ENCODE data around the gene ZBTB7C. TPM values are rescaled to one million over a fixed set of nuclear protein-coding genes. Genes with fewer than 3 reads are reported as not detected.

ZBTB7C gene
- total RNA-seq, 2 donors from 2014 or later: 25.1 to 36.4 TPM

- Histone ChIP-seq H3K9me3 (no peaks in the 10 kb centered on the region), H3K36me3 (no peaks in the 10 kb centered on the region), H3K4me1 (no peaks in the 10 kb centered on the region), H3K27me3 (no peaks in the 10 kb centered on the region), H3K4me3 (no peak overlapping the region), H3K27ac (no peak overlapping the region), H3K9ac (ENCODE audit: low read depth in 2 of 2, low read length in 2 of 2) (no peak overlapping the region)
- TF ChIP-seq CTCF (IDR thresholded peaks at IDR 0.05): no peak
- intact Hi-C loops (cut with DNase I): loop anchor here (5.0 to 10.0 kb wide), 2 partner anchors 194 to 218 kb away; no protein-coding TSS in a partner anchor
- no peak for DNase-seq
Measured at GRCh38 chr18:48228841-48229240, 180.3 kb downstream of the ZBTB7C start.

DNA sequence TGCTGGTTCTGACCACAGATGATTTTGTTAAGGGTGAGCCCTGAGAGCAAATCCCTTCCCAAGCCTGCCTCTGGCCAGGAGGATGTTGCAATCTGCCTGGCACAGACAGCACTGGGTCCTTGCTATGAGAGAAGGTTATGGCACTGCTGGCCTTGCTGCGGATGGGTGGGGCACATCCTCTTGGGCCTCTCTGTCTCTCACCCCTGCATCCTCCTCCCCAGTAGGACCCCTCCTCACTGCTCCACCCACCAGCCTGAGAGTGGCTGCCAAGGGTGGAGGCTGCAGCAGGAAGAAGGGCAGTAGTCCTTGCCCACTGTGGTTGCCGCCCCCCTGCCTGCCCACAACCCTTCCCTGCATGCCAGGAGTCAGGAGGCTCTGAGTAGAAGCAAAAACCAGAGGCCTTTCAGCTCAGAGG, 180.9 kb downstream of the ZBTB7C start:
- intact Hi-C loops (cut with DNase I): loop anchor here (5.0 to 10.0 kb wide), 2 partner anchors 194 to 219 kb away; no protein-coding TSS in a partner anchor
- Histone ChIP-seq H3K4me3 (no peak overlapping the region), H3K27me3 (no peaks in the 10 kb centered on the region), H3K9ac (ENCODE audit: low read depth in 2 of 2, low read length in 2 of 2) (no peak overlapping the region), H3K36me3 (no peaks in the 10 kb centered on the region), H3K27ac (no peak overlapping the region), H3K4me1 (no peaks in the 10 kb centered on the region), H3K9me3 (no peaks in the 10 kb centered on the region)
- DNase-seq: no peak
- no peak for TF ChIP-seq CTCF (IDR thresholded peaks at IDR 0.05)

DNA sequence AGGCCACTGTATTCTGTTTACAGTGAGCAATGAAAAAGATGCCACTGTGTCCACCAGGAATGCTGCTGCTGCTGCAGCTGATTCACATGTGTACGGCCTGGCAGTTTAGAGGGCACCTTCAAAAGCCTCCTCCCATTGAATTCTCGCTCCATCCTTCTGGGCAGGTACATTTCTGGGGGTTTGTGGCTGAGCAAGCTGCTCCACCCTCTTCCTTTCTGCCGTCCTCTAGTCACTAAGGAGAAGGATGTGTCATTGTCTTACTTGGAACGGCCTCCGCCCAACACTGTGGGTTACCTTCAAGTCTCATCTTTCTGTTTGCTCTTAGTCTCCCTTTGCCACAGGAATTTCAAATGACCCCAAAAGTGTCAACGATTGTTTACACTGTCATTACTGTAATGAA, 182.0 kb downstream of the ZBTB7C start:
- TF ChIP-seq CTCF (IDR thresholded peaks at IDR 0.05): no peak
- H3K27me3 ChIP-seq: no peaks in the 10 kb centered on the region
- intact Hi-C loops (cut with DNase I): loop anchor here (5.0 to 10.0 kb wide), 2 partner anchors 192 to 220 kb away; no protein-coding TSS in a partner anchor
- no peak overlapping the region for H3K9ac ChIP-seq (ENCODE audit: low read depth in 2 of 2, low read length in 2 of 2)
- no peaks in the 10 kb centered on the region for H3K4me1 ChIP-seq
- no peak overlapping the region for H3K27ac ChIP-seq
- H3K36me3 ChIP-seq: no peaks in the 10 kb centered on the region
- no peaks in the 10 kb centered on the region for H3K9me3 ChIP-seq
- DNase-seq: no peak
- H3K4me3 ChIP-seq: no peak overlapping the region

- H3K36me3 ChIP-seq: no peaks in the 10 kb centered on the region
- no peak overlapping the region for H3K27ac ChIP-seq
- H3K4me1 ChIP-seq: no peaks in the 10 kb centered on the region
- no peak overlapping the region for H3K9ac ChIP-seq (ENCODE audit: low read depth in 2 of 2, low read length in 2 of 2)
- DNase-seq: no peak
- H3K4me3 ChIP-seq: no peak overlapping the region
- no peaks in the 10 kb centered on the region for H3K27me3 ChIP-seq
- H3K9me3 ChIP-seq: no peaks in the 10 kb centered on the region
- TF ChIP-seq CTCF (IDR thresholded peaks at IDR 0.05): no peak
- intact Hi-C loops (cut with DNase I): loop anchor here (5.0 to 10.0 kb wide), 2 partner anchors 192 to 221 kb away; no protein-coding TSS in a partner anchor
Measured at GRCh38 chr18:48226401-48226800, 182.8 kb downstream of the ZBTB7C start.

DNA sequence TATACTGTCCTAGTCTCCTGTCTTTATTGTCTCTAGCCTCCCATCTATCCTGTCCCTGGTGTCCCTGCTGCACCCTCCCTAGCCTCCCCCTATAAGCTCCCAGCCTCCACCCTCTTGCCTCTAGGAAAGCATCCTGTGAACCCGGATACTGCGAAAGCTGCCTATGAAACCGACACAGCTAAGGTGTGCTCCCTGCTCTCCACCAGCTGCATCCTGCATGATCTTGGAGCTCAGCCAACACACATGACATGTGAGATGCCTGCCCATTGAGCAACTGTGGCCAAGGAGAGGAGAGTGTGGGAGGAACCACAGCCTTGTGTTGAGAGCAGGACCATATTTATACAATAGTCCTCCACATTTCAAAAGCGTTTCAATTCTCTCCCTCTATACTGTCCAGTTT, 187.1 kb downstream of the ZBTB7C start:
- Histone ChIP-seq H3K36me3 (no peaks in the 10 kb centered on the region), H3K4me1 (no peaks in the 10 kb centered on the region), H3K9me3 (no peaks in the 10 kb centered on the region), H3K4me3 (no peak overlapping the region), H3K27me3 (no peaks in the 10 kb centered on the region), H3K9ac (ENCODE audit: low read depth in 2 of 2, low read length in 2 of 2) (no peak overlapping the region), H3K27ac (no peak overlapping the region)
- DNase-seq: peak; percentile 78
- TF ChIP-seq CTCF (IDR thresholded peaks at IDR 0.05): no peak
- intact Hi-C loops (cut with DNase I): loop anchor here (10.0 kb wide), 1 partner anchor 187 kb away; no protein-coding TSS in a partner anchor

Measured in colonic mucosa (tissue), 4 donors.